NCI-H82 (cell line): ENCODE measurements around the gene ARSI.

Experiments used
- DNase-seq: peaks from one replicate; lab custom pipeline; 2025; lab: John Stamatoyannopoulos, UW

The ARSI gene

DNA sequence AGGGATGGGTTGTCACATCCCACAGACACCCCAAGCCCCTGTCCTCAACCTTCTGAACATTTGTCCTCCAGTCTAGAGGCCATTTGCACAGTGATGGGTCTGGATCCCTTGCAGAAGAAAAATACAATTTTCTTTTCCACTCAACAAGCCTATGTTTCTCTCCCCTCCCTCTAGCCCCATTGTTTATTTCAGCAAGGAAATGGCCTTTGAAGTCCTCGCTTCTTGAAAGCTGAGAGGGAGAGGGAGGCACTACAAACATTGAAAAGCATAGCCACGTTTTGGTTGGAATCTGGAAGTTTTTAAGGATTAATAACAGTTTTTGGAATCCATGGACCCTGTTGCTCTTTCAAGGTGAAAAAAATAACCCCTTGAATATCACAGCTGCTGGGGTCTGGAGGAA is 24.0 kb upstream of the ARSI start:
- no peak for DNase-seq

DNA sequence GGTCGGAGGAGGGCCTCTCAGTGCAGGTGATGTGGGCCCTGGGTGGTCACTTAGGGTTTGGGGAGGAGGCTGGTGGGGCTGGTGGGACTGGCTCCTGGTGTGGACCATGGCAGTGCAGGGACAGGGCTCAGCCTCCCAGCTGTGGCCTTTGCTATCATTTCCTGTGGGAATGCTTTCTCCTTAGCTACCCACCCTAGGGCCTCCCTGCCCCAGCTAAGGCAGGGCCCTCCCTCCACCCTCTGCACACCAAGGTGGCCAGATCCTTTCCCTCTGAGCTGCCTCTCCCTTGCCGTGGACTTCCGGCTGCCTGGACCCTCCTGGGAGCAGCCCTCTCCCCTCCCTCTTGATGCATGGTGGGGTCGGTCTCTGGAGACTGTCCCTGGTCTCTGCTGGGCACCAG is 22.7 kb upstream of the ARSI start:
- no peak for DNase-seq

DNA sequence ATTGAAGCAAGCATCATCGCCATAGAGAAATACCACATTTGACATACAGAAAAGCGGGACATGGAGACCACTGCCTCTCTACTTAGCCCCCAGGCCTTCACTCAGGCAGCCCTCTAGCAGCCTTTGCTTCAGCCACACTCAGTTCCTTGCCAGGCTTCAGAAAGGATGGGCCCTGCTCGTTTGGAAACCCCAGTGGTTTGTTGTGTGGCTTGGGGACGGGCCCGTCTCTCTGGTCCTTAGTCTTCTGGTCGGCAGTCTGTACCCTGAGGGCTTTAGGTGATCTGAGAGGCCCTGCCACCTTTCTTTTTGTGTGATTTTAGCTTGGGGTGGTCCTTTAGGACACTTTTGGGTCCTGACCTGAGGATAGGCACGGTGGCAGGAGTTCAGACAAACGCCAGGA is 21.1 kb upstream of the ARSI start:
- DNase-seq, result no peak

DNA sequence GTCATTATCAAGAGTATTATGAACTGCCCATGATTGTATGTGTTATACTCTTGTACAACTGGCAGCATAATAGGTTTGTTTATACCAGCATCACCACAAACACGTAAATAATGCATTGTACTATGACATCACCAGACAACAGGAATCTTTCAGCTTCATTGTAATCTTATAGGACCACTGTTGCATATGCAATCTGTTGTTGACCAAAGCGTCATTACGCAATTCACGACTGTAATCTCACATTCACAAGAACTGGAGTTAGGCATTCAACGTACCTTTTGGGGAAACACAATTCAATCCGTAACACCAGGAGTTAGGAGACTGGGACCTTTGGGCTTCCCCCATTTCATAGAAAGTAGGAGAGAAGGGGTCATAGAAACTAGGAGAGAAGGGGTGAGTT is 20.4 kb upstream of the ARSI start:
- no peak for DNase-seq

DNA sequence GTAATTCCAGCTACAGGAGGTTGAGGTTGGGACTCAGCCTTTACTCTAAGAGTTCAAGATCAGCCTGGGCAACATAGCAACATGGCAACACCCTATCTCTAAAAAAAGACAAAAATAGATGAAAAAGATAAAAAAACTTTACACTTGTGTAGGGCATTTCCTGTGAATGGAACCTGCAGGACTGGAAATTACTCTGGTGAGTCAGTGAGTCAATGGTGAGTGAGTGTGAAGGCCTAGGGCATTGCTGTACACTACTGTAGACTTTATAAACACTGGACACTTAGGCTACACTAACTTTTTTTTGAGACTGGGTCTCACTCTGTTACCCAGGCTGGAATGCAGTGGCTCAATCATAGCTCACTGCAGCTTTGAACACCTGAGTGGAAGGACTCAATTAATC is 19.5 kb upstream of the ARSI start:
- no peak for DNase-seq

DNA sequence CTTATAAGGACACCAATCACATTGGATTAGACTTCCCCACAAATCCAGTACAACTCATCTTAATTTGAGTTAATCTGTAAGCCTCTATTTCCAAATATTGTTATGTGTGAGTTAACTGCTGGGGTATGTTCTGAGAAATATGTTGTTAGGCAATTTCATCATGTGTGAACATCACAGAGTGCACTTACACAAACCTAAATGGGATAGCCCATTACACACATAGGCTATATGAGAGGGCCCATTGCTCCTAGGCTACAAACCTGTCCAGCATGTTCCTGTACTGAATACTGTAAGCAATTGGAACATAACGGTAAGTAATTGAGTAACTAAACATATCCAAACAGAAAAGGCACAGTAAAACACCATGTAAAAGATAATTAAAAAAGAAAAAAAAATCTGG is 19.1 kb upstream of the ARSI start:
- no peak for DNase-seq

DNA sequence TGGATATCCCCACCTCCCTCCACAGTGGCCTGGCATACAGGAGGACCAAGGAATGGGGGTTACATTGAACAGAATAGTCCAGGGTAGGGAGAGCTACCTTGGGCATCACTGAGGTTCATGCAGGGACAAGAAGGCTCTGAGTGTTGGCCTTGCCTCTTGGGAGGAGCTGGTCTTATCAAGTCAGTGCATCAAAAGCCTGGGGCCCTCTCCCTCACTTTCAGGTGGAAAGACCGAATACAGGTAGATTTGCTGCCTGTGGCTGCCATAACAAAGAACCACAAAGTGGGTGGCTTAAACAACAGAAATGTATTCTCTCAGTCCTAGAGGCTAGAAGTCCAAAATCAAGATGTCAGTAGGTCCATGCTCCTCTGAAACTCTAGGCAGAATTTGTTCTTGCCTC is 18.5 kb upstream of the ARSI start:
- DNase-seq, result no peak

DNA sequence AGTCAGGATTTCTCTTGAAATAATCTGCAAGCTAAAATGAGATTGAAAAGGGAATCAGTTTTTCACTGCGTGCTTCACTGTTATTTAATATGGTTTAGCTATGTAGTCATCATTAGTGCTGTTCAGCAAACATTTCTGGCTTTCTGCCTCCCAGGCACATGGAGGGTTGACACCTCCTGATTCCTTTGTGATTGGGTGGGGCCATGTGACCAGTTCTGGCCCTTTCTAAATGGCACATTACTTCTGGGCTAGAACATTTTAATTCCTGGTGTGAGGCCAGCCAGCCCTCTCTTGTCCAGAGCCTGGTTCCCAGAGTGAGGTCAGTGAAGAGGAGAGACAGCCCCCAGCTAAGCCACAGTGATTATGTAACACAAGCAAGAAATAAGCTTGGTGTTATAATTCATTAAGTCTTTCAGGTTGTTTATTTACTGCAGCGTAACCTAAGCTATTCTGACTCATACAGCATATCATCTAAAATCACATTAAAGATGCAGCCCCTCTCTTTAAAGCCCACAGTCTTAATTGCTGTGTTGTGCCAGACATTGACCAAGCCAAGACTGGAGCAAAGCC is 17.4 kb upstream of the ARSI start:
- DNase-seq, result peak; percentile 53

DNA sequence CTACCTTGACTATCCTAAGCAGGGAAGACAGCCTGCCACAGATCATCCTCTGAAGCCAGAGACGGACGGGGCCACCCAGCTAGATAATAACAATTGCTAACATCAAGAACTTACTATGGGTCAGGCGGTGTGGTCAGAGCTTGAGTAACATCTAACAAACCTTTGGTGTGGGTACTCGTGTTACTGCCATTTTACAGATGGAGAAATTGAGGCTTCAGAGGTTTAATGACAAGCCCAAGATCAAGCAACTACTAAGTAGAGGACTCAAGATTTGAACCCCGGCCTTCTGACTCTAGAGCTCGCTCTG is 16.7 kb upstream of the ARSI start:
- no peak for DNase-seq

DNA sequence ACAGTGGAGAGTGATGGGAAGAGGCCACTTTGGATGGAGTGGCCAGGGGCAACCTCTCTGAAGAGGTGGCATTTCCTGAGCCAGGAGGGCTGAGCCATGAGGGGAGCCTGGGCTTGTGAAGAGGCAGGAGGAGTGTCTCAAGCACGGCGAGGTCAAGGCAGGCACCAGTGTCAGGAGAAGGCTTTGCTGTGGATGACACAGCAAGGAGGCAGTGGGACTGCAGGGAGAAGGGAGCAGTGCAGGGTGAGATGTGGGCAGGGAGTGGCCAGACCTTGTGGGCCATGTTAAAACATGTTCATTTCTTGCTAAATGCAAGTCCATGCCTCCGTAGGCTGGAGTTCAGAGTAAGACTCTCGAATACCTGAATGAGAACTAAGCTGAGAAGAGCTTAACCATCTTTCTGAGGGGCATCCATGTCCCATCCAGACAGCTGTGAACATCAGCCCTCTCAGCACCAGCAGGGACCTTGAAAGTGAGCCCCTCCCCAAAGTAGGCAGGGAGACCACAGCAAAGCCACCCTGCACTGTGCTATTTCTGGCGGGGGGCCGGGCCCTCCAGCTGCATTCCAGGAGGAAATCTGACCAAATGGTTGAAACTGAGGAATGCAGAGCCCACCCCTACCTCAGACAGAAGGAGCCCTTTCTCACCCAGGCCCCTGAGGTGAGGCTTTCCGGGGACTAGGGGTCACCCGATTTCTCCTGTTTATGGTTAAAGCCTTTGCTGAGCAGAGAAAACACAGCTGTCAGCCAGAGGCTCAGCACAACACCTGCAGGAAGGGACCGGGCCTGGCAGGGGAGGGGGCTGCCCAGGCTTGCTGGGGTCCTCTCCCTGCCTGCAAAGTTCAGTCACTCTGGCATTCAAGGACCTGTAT is 16.1 kb upstream of the ARSI start:
- DNase-seq, result peak; percentile 66

DNA sequence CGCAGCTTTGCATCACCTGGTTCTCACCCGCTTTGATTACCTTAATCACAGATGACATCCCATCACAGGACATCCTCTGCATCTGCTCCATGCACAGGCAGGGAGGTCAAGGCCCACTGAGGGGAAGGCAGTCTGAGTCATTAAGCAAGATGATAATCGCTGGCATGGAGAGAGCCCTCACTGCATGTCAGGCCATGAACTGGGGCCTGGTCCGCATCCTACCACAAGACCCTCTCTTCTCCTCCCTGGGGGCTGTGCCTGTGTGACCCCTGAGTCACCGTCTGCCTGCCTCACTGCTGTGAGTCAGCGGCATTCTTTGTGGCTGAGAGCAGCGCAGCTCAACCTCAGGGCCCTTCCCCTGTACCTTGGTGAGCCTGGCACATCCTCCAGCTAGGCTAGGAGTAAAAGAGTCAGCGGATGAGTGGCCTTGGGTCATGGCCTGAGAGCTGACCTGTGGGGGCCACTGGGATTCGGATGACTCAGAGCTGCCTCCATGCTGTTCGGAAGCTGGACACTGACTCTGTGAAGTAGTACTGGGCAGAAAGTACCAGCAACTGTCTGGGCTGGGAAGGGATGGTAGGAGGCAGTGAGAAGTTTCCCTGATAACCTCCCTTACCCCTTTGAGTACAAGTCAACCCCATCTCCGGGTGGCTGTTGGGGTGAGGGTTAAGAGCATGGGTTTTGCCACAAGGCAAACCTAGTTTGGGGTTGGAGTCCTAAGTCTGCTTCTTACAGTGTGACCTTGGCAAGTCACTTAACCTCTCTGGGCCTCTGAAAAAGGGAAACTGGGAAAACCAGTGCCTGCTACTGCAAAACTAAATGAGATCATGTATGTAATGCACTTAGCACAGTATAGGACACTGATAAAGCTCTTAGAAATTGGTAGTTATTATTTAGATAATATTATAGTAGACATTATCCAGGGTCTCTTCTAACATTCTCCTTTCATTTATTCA is 14.6 kb upstream of the ARSI start:
- DNase-seq, result peak; percentile 49

DNA sequence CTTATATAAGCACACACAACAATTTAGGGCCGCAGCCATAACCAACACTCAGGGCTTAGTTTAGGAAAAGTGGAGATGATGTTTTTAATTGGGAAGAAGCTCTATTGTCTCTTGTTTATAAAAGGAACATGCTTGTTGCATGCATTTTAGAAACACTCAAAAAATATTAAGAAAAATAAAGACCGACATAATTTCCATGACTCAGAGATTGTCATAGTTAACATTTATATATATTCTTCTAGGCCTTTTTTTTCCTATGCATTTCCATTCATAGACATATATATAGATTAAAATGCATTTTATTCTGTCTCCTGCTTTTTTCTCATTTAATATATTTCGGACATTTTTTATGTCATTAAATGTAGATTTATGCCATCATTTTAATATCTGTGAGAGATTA is 13.6 kb upstream of the ARSI start:
- no peak for DNase-seq

DNA sequence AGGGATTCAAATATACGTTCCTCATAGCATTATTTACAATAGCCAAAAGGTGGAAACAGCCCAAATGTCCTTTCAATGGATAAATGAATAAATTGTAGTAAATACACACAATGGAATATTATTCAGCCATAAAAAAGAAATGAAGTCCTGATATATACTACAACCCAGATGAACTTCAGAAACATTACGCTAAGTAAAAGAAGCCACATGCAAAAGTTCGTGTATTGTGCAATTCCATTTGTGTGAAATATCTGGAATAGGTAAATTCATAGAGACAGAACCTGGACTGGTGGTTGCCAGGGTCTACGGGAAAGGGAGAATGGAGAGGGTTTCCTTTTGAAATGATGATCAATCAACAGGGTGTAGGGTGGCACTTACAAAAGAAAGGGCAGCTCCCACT is 12.5 kb upstream of the ARSI start:
- no peak for DNase-seq

DNA sequence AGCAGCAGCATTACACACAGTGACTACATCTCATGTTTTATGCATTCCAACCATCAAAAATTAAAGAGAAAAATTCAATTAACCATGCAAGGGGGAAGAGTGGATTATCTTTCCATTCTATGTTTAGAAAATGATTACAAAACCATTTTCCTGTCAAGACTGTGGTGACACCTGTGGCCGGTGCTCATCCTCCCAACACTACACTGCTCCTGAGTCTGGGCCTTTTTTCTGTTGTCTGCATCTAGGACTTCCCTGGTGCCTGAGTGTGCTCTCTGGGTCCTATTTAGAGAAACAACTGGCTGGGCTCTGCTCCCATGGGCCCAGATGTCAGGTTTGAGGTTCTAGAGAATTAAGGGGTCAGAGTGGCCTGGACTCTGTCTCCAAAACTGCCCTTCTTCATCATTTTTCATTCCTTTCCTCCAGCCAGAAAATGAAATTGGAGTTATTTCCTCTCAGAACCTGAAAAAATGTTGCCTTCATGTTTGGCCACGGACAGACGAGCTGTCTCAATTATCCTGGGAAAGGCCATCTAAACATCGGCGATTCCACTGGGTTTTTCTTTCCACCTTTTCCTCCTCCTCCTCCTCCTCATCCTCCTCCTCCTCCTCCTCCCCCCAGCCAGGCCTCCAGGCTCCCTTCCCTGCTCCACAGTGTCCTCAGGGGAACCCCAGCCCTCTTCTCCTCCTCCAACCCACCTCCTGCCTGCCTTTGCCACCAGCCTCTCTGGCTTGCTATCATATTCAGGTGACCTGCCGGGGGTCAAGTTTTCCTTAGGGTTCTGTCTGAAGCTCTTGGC is 11.4 kb upstream of the ARSI start:
- DNase-seq, result no peak

DNA sequence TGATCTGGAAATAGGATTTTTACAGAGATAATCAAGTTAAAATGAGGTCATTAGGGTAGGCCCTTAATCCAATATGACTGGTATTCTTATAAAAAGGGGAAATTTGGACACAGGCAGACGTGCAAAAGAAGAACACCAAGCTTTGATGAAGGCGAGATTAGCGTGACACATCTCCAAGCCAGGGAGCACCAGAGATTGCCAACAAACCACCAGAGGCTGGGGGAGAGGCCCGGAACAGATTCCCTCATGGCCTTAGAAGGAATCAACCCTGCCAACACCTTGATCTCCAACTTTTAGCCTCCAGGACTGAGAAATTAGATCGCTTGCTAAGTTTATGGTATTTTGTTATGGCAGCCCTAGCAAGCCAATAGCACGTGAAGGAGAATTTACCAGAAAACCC is 10.8 kb upstream of the ARSI start:
- no peak for DNase-seq

DNA sequence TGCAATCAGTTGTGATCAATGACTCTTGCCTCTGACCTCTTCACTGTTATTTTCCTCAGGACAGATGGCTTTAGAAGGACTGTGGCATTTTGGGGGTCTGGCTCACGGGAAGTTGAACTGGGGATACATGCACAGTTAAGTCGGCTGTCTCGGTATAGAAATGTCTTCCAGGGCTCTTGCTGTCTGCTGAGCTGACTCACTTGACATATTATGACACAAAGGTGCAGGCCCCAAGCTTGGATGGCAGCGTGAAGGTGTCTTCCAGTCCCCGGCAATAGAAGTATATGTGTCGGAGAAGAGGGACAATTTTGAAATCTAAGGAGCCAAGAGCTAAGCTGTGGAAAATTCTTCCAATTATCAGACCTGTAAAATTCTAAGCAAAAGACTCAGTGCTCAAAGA is 9.8 kb upstream of the ARSI start:
- no peak for DNase-seq

DNA sequence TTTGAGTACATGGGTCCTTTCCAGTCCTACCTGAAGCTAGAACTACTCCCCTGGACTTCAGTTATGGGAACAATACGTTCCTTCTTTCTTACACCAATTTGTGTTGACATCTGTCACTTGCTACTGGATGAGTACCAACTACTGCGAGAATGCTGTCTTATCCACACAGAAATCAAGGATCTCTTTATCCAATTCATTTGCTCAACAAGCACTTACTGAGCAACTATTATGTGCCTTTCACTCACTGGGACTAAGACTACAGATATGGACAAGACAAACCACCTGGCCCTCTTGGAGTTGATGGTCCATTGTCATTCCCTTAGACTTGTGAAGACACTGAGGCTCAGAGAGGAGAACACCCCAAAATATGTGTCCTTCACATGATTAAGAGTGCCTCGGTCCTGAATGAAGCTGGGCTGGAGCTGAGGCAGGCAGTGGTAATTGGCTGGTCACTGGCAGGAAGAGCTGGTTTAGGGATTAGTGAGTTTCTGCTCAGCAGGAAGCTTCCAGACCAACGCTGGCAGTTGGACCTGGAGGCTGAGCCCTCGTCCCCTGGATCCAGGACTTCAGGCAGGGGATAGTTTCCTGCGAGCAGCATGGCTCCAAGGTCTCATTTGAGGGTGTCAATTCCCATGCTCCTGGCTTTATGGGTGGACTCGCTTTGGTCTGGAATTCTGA is 8.4 kb upstream of the ARSI start:
- DNase-seq, result peak; percentile 50

DNA sequence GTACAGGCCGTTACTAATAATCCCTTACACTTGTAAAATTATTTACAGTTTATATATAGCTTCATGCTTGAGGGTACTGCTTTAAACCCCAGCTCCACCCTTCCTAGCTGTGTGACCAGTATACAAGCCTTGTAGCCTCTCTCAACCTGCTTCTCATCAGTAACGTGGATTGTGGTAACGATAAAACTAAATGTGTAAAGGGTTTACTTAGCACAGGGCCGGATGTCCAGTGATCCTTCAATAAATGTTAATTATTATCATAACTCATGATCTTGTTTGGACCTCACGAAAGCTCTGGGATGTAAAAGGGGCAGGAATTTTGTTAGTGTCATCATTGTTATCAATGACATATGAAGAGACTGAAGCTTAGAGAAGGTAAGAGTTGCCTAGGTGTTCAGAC is 7.5 kb upstream of the ARSI start:
- no peak for DNase-seq

DNA sequence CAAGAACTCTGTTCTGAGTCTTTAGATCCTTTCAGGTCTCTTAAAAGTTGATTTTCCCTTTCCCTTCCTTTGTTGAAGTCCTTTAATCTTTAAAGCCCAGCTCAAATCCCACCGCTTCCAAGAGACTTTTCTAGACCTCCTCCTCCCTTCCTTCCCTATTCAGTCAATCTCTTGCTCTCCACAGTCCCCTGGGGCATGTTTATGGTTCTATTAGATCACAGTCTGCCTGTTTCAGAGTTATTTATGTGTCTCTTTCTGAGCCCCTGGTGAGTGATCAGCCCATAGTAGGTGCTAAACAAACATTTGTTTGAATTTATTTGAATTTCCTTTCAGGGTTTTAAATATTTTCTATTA is 7.2 kb upstream of the ARSI start:
- DNase-seq, result peak; percentile 60

DNA sequence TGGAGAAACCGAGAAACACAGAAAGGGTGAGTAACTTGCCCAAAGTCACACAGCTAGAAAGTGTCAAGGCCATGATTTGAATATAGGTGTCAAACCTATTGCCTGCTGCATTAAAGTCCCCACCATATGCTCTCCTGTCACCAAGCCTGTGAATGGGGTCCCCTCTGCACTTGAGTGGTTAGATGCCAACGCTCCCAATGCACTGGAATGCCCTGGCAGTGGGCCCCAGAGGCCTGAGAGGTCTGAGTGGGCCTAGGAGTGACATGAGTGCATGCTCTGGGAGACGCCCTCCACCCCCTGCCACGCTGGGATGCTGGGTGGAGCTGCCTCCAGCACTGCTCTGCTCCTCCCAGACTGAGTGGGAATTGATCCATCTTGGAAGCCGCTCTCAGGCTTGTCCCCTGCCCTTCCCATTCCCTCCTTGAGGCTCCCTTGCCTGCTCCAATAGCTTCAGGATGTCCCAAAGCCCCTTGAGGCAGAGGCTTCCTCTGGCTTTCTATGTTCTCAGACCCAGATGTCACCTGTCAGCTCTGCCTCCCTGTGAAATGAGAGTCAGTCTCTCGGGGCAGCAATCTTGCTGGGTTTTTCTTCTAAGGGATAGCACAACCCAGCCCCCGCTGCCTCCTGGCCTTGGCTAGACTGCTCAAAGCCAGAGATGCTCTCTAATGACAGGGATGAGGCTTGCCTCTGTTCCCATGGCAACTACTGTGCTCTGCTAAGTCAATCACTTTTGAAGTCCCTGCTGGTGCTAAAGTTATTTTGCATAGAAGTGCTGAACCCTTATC is 6.6 kb upstream of the ARSI start:
- DNase-seq, result peak; percentile 76
